Measurements from ENCODE around the gene AIF1L. TPM values are rescaled to one million over a fixed set of nuclear protein-coding genes. Genes with fewer than 3 reads are reported as not detected.

Gene AIF1L
- polyA plus RNA-seq, 1 donor (not counting 4 experiments of a cell fraction or from before 2014, with no cell fraction given), result 1.5 TPM

DNA sequence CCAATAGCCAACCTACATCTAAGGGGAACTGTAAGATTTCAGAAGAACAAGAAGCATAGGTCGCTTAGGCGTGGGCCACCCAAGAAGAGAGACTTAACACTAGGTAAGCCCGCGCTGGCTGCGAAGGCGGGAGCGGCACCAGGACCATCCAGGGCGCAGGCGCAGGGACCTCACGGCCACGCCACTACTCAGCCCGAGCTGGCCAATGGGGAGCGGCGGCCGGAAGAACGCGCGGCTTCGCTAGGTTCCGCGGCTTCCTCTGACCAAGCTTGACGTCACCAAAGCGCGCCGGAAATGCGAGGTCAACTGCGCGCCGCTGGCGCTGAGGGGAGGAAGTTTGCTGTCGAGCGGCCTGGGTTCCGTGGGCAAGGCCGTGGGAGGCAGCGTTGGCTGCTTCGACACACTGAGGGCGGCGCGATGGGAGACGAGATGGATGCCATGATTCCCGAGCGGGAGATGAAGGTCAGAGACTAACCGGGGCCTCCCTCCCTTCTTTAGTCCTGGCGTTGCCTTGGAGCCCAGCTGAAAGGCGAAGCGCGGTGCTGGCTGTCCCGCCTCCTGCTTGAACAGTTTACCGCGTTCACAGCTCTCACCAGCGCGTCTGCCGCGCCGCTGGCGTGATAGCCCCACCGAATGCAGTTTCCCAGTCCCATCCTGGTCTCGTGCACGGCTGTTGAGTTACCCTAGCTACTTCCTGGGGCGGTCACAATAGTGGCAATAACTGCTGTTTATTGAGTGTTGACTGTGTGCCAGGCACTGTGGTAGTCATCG lies 29.1 kb downstream of the AIF1L start, which contains the start of gene NUP214:
Gene NUP214 (plus strand): TSS at position 299 of the 771 bp plus-strand sequence. CDS start 119 bp downstream, at position 418.
- Histone ChIP-seq H3K4me1 (ENCODE audit: control insufficient read depth, extremely low read depth, insufficient read depth, low read length) (peaks cover 10% of the 10 kb centered on the region), H3K9me1 (ENCODE audit: control insufficient read depth, extremely low read depth, insufficient read depth, low read length) (peaks cover 2% of the 10 kb centered on the region), H3K27me3 (ENCODE audit: control insufficient read depth, extremely low read depth, insufficient read depth, low read length) (no peaks in the 10 kb centered on the region), H4K20me1 (ENCODE audit: control insufficient read depth, extremely low read depth, insufficient read depth, low read length) (no peaks in the 10 kb centered on the region), H3K4me2 (ENCODE audit: control insufficient read depth, extremely low read depth, insufficient read depth, low read depth, low read length) (peak within 1 kb of the TSS; percentile 99), H3K79me2 (ENCODE audit: control insufficient read depth, insufficient read depth, low read length) (peaks cover 22% of the 10 kb centered on the region), H2AFZ (ENCODE audit: control insufficient read depth, low read length) (peak within 1 kb of the TSS; percentile 97), H3K9ac (ENCODE audit: control insufficient read depth, extremely low read depth, insufficient read depth, low read length) (peak within 1 kb of the TSS; percentile 97), H3K9me3 (ENCODE audit: control insufficient read depth, low read depth, low read length) (no peaks in the 10 kb centered on the region), H3K4me3 (ENCODE audit: control insufficient read depth in 2 of 3, extremely low read depth in 1 of 3, insufficient read depth in 2 of 3, low read depth in 1 of 3, low read length in 3 of 3) (peak within 1 kb of the TSS; percentile 74 to 100 (median 93)), H3K27ac (ENCODE audit: control insufficient read depth, insufficient read depth, low read length) (peak within 1 kb of the TSS; percentile 94), H3K36me3 (ENCODE audit: control insufficient read depth in 2 of 2, extremely low read depth in 1 of 2, insufficient read depth in 2 of 2, low read length in 2 of 2) (peaks cover 6 to 11% of the 10 kb centered on the region in 2 experiments)
- TF ChIP-seq, protein P1, sequence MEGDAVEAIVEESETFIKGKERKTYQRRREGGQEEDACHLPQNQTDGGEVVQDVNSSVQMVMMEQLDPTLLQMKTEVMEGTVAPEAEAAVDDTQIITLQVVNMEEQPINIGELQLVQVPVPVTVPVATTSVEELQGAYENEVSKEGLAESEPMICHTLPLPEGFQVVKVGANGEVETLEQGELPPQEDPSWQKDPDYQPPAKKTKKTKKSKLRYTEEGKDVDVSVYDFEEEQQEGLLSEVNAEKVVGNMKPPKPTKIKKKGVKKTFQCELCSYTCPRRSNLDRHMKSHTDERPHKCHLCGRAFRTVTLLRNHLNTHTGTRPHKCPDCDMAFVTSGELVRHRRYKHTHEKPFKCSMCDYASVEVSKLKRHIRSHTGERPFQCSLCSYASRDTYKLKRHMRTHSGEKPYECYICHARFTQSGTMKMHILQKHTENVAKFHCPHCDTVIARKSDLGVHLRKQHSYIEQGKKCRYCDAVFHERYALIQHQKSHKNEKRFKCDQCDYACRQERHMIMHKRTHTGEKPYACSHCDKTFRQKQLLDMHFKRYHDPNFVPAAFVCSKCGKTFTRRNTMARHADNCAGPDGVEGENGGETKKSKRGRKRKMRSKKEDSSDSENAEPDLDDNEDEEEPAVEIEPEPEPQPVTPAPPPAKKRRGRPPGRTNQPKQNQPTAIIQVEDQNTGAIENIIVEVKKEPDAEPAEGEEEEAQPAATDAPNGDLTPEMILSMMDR (optimal IDR thresholded peaks at IDR 0.05 in 1 of 3, IDR thresholded peaks at IDR 0.05 in 1 of 3, conservative IDR thresholded peaks at IDR 0.05 in 1 of 3; ENCODE audit: extremely low read depth in 1 of 3, insufficient read depth in 2 of 3, low read length in 3 of 3), result no peak
- no peak for TF ChIP-seq EZH2 (IDR thresholded peaks at IDR 0.05; ENCODE audit: low read length)
- dilution Hi-C loops (cut with MboI; ENCODE audit: extremely low pct_ligation_motif_present, low sequenced_read_pairs), result no loop called here
- DNase-seq (ENCODE audit: low read depth, low spot score) (peak; percentile 64), FAIRE-seq (peak; percentile 44)

DNA sequence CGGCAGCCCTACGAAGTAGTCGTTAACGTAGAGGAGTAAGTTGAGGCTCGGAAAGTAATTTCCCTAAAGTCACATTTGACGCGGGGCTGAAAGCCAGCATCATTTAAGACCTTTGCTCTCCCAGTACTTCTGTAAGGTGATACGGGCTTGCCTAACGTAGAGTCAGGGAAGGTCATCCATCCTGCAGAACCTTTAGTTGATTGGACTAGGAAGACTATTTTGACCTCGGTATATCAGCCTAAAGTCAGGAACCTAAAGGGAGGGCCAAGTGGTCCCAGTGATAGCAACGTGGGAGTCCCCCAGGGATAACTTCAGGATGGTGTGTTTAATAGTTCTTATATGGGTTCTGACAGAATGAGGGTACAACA lies 29.7 kb downstream of the AIF1L start:
- no peak for DNase-seq (ENCODE audit: low read depth, low spot score)
- peaks cover 22% of the 10 kb centered on the region for H3K79me2 ChIP-seq (ENCODE audit: control insufficient read depth, insufficient read depth, low read length)
- H3K27ac ChIP-seq (ENCODE audit: control insufficient read depth, insufficient read depth, low read length), result peak overlapping the region; percentile 94
- no peaks in the 10 kb centered on the region for H4K20me1 ChIP-seq (ENCODE audit: control insufficient read depth, extremely low read depth, insufficient read depth, low read length)
- no peaks in the 10 kb centered on the region for H3K27me3 ChIP-seq (ENCODE audit: control insufficient read depth, extremely low read depth, insufficient read depth, low read length)
- peak overlapping the region; percentile 74 to 100 (median 93) for H3K4me3 ChIP-seq (ENCODE audit: control insufficient read depth in 2 of 3, extremely low read depth in 1 of 3, insufficient read depth in 2 of 3, low read depth in 1 of 3, low read length in 3 of 3)
- H2AFZ ChIP-seq (ENCODE audit: control insufficient read depth, low read length), result peak overlapping the region; percentile 97
- FAIRE-seq, result no peak
- no peak for TF ChIP-seq EZH2 (IDR thresholded peaks at IDR 0.05; ENCODE audit: low read length)
- TF ChIP-seq, protein P1 (optimal IDR thresholded peaks at IDR 0.05 in 1 of 3, IDR thresholded peaks at IDR 0.05 in 1 of 3, conservative IDR thresholded peaks at IDR 0.05 in 1 of 3; ENCODE audit: extremely low read depth in 1 of 3, insufficient read depth in 2 of 3, low read length in 3 of 3), result no peak
- H3K36me3 ChIP-seq (ENCODE audit: control insufficient read depth in 2 of 2, extremely low read depth in 1 of 2, insufficient read depth in 2 of 2, low read length in 2 of 2), result peaks cover 6 to 16% of the 10 kb centered on the region in 2 experiments
- dilution Hi-C loops (cut with MboI; ENCODE audit: extremely low pct_ligation_motif_present, low sequenced_read_pairs), result no loop called here
- peaks cover 2% of the 10 kb centered on the region for H3K9me1 ChIP-seq (ENCODE audit: control insufficient read depth, extremely low read depth, insufficient read depth, low read length)
- H3K4me1 ChIP-seq (ENCODE audit: control insufficient read depth, extremely low read depth, insufficient read depth, low read length), result peaks cover 10% of the 10 kb centered on the region
- no peaks in the 10 kb centered on the region for H3K9me3 ChIP-seq (ENCODE audit: control insufficient read depth, low read depth, low read length)
- peak overlapping the region; percentile 94 for H3K4me2 ChIP-seq (ENCODE audit: control insufficient read depth, extremely low read depth, insufficient read depth, low read depth, low read length)
- peak overlapping the region; percentile 97 for H3K9ac ChIP-seq (ENCODE audit: control insufficient read depth, extremely low read depth, insufficient read depth, low read length)
